GM18526 (cell line): Measurements from ENCODE around the gene SMC4.

Source experiments
- POLR2A ChIP-seq: IDR thresholded peaks from 3 replicates; pipeline ENCODE4 v1.6.1; 2011; ENCODE audit not compliant: insufficient read length; ENCODE audit errors: extremely low read depth

Gene SMC4

GRCh38 chr3:160409812-160410610 lies 10.6 kb downstream of the SMC4 start:
- no peak for TF ChIP-seq POLR2A

DNA sequence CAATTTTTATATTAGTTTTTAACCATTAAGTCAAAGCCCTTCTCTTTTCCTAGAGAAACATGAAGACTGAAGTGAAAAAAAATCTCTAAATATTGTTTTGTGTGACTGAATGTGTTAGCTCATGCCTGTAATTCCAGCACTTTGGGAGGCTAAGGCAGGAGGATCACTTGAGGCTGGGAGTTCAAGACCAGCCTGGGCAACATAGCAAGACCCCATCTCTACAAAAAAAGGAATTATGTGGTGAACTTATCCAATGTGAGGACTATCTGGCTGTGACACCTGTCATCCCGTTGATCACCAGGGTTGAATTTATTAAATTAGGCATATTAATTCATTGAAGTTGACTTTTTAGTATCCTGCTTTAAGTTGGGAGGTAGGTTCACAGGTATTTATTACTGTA lies 13.0 kb downstream of the SMC4 start:
- TF ChIP-seq POLR2A: no peak

DNA sequence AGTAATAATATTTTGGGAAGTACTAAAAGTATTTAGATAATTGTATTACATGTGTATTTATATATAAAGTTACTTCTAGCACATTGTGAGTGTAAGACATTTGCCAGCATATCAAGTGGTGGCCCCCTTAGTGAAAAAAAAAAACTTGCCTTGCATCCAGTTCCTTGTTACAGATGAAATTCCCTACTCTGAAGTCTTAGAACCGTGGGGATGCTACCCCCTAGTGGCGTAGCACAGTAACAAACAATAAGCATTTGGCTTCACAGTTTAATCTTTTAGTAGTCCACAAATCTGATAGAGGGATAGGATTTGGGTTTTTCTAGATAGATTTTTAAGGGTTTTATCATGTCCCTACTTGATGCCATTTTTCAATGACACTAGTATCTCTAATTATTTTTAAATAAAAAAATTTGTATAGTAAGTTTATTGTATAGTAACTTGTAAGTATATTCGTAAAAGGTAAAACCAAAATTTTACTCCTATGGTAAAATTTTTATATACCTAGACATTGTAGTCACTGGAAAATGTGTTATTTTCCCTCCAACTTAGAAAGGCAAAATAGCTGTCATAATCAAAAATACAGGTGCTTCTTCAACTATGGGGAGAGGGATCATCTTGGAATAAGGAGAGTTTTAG lies 14.3 kb downstream of the SMC4 start:
- no peak for TF ChIP-seq POLR2A

DNA sequence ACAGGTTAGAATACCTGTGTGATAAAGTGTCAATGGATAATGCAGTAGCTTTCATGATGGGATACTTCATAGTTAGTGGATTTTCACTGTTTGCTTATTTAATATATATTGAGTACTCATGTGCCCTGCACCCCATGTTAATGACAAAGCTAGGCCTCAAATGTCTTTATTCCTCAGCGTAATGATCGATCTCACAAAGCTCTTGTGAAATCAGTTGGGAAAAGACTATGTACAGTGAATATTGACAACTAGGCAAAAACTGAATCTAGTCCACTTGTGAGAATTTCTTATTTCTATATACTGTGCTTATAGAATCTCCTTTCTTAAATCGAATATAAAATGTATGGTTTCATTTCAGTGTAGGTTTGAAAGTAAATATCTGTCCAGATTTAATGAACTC lies 17.9 kb downstream of the SMC4 start:
- no peak for TF ChIP-seq POLR2A

GRCh38 chr3:160427832-160428424 lies 28.5 kb downstream of the SMC4 start:
- TF ChIP-seq POLR2A: no peak

GRCh38 chr3:160434071-160434470 lies 34.6 kb downstream of the SMC4 start:
- no peak for TF ChIP-seq POLR2A

DNA sequence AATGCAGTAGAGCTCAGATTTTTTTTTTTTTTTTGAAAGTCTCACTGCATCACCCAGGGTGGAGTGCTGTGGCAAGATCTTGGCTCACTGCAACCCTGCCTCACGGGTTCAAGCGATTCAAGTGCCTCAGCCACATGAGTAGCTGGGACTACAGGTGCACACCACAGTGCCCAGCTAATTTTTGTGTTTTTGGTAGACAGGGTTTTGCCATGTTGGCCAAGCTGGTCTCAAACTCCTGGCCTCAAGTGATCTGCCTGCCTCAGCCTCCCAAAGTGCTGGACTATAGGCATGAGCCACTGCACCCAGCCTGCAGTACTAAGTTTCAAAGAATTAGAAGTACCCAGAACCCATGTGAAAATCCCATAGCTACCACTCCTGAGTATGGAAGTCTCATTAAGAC lies 35.6 kb downstream of the SMC4 start:
- TF ChIP-seq POLR2A: no peak

GRCh38 chr3:160435747-160436146 lies 36.3 kb downstream of the SMC4 start:
- no peak for TF ChIP-seq POLR2A

- no peak for TF ChIP-seq POLR2A
These were observed 37.6 kb downstream of the SMC4 start for GRCh38 chr3:160437083-160437455.

DNA sequence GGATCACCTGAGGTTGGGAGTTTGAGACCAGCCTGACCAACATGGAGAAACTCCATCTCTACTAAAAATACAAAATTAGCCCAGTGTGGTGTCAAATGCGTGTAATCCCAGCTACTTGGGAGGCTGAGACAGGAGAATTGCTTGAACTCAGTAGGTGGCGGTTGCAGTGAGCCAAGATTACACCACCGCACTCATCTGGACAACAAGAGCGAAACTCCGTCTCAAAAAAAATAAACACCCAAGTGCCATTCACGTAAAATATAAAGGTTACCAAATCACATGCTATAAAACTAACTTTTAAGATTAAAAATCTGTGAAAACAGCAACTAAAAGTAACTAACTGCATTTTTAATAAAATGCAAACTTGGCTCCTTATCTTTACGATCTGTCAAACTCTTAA lies 41.2 kb downstream of the SMC4 start:
- no peak for TF ChIP-seq POLR2A

DNA sequence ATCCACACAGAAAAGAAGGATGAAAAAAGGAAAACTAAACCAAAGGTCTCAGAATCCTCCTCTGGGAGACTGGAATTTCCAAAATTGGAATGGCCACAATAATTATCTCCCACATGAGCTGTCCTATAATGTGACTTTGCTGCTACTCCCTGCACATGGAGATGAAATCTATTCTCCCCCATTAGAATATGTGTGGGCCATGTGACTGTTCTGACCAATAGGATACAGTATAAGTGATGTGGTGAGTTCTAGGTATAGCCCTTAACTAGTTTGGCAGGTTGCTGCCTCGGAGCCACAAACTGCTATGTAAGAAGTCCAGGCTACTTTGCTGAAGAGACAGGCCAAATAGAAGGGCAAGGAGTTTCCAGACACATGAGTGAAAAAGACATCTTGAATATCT lies 45.0 kb downstream of the SMC4 start:
- TF ChIP-seq POLR2A: no peak

- TF ChIP-seq POLR2A: no peak
These were observed 46.4 kb downstream of the SMC4 start for GRCh38 chr3:160445854-160446253.

DNA sequence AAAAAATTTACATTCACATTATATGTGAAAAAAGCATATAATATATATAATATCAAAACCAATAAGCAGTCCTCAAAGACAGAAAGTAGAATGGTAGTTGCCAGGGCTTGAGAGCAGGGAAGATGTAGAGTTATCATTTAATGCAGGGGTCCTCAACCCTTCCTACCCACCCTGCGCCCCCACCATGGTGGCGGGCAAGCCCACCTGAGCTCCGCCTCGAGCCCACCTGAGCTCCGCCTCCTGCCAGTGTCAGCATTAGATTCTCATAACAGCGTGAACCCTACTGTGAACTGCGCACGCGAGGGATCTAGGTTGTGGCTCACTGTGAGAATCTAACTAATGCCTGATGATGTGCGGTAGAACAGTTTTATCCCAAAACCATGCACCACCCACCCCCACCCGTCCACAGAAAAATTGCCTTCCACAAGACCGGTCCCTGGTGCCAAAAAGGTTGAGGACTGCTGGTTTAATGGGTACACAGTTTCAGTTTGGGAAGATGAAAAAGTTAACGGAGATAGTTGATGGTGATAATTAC lies 47.1 kb downstream of the SMC4 start:
- no peak for TF ChIP-seq POLR2A

DNA sequence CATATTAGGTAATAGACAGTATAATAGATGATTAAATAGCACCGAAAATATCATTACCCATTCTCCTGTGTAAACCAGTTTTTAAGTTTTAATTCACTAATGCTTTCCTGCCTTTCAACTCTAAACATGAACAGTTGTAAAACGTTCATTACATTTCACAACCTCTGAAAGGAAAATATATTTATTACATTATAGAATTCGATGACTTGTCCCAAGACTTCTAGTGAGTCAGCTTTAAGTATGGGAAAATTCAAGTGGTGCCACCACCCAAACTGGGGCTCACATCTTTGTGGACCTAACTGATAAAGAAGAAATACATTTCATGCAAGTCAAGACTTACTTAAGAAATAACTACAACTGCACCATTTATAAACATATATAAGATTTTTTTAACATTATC lies 48.1 kb downstream of the SMC4 start:
- no peak for TF ChIP-seq POLR2A

DNA sequence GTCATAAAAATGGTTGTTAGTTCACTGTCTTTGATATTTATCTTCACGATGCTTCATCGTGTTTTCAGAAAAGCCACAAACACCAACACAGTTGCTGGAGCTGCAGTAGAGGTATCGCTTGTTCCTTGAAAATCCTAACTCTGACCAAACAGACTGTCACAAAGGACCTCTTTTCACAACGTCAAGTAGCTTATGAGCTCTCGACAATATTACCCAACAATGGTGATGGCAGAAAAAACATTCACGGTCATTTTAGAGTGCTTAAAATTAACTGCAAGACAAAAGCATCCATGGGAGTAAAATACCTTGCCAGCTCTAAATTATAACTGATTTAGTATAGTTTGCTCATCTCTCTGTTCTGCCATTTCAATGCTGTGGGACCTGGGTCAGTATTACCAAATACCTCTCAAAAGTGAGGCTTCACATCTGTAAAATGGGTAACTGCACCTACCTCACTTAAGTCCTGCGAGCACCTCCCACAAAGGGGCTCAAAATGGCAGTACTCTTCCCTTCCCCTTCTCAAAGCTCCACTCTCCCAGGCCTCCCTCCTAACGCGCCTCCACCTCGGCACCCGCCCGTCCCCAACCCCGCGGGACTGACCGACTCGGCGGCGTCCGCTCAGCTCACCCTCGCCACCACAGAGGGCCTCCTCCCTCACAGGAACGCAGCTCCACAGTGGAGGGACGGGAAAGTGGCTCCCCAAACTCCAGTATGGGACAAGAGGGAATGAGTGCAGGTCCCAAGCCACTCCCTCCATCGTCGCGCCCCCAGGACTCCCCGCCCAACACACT lies 49.6 kb downstream of the SMC4 start:
- TF ChIP-seq POLR2A: no peak
